ENCODE data around the gene ARHGAP10.

GRCh38 chr4:148044912-148045352 lies 313.0 kb downstream of the ARHGAP10 start:
- TF ChIP-seq POLR2A (IDR thresholded peaks at IDR 0.05; ENCODE audit: low read depth, low read length) (no peak), SPI1 (IDR thresholded peaks at IDR 0.05; ENCODE audit: low read depth, low read length) (no peak), POLR2AphosphoS5 (IDR thresholded peaks at IDR 0.05; ENCODE audit: low read depth, low read length) (no peak), TAF1 (IDR thresholded peaks at IDR 0.05; ENCODE audit: low read depth, low read length) (no peak), PAX5 (IDR thresholded peaks at IDR 0.05; ENCODE audit: insufficient read depth, low read length, severe bottlenecking) (peak; percentile 14)
